ENCODE results near the gene IRF5.
"Not testable (repeated sequence)": the region's sequence is repeated elsewhere in the genome, so short reads cannot be mapped to it uniquely, and the experiment has no call there.

The IRF5 gene

DNA sequence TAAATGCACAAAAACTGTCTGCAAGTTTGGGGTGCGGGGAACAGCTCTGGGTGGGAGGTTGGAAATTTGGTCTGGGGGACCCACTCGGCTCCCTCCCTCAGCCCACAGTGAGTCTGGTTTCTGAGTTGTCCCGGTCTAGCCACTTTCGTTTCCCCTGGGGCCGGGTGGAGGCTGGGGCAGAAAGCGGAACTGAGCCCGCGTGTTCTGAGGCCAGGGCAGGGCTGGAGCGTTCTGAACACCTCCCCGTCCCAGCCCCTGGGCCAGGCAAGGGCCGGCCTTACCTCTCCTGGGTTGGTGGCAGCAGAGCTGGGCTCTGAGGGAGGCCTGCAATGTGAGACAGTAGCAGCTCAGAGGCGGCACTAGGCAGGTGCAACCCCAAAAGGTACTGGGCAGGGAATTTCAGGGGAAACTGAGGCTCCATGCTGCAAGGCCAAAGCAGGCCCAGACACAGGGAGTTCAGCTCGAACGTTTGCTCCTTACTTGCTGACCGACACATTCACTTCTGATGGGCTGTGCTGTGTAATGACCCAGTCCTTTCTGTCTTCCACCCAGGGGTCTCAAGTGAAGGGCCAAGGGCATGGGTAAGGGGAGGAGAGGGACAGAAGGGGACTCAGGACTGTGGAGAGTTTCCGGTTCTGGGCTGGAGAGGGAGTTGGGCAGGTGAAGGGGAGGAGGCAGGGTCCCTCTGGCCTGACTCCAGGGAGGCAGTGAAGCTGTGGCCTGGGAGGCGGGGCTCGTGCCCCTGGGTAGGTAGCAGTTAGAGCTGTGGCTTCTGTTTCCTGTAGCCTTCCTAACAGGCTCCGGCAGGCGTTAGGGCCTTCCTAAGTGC, 3.0 kb downstream of the IRF5 start:
- peak; percentile 21 for DNase-seq

DNA sequence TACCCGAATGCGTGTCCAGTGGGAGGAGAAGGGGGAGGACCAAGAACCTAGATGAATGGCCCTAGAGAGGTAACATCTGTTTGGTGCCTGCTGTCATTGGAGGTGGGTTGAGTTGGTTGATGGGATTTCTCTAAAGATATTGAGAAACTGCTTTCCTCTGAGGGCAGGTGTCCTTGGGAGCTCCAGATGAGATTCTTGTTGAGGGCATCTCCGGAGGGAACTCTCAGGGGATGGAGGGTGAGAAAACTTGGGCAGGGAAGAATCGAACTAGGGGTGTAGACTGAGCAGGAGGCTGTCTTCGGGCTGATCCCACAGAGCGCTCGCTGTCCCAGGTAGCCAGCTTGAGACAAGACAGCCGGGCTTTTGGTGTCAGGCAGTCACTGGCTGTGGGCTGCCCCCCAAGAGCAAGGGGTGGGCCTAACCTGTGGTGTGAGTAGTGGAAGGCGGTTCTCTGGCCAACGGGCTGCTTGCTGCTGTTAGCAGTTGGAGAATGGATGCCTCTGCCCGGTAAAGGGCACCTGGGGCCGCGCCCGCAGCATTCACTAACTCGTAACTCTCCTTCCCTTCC, 3.7 kb downstream of the IRF5 start:
- no peak for DNase-seq

DNA sequence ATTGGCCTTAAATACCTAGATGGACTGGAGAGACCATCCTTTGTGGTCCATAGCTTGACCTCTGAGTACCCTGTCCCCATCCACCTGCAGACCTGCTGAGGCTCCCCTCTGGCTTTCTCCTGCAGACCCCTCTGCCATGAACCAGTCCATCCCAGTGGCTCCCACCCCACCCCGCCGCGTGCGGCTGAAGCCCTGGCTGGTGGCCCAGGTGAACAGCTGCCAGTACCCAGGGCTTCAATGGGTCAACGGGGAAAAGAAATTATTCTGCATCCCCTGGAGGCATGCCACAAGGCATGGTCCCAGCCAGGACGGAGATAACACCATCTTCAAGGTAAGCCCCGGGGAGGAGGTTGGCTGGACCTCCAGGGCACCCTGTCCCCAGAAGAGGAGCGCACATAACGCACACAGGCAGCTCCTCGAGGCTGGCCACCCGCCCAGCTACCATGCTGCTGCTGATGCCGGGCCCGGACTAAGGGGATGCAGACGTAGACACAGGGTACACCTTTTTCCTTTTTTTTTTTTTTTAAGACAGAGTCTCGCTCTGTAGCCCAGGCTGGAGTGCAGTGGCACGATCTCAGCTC, 4.3 kb downstream of the IRF5 start:
- DNase-seq: no peak

DNA sequence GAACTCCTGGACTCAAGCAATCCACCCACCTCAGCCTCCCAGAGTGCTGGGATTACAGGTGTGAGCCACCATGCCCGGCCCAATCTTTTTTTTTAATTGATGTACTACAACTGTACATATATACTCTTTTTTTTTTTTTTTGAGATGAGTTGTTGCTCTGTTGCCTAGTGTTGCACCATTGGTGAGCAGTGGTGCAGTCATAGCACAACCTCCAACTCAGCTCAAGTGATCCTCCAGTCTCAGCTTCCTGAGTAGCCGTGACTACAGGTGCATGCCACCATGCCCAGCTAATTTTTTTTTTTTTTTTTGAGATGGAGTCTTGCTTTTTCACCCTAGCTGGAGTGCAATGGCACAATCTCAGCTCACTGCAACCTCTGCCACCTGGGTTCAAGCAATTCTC, 5.5 kb downstream of the IRF5 start:
- not testable (repeated sequence) for DNase-seq

DNA sequence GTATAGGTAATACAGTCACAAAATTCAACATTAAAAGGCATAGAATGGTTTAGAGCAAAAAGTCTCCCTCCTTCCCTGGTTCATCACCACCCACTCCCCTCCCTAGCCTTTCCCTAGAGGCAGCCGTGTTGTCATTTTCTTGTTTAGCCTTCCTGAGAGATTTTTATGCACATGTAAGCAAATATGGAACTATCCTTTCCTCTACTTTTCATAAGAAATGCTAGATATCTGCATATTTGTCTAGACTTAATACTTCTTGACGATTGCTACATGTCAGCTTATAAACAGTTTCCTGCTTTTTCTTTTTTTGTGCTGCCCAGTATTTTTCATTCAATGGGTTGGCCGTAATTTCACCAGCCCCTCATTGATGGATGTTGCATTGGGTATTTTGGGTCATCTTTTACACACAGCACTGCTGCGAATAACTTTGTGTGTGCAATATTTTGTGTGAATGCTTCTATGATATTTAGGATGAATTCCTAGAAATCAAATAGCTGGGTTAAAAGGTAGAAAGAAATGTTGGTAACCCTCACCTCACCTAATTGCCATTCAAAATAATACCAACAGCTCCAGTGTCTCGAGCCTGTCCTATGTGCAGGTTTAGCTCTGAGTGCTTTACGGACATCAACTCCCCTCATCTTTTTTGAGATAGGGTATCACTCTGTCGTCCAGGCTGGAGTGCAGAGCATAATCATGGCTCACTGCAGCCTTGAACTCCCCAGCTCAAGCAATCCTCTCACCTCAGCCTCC, 6.9 kb downstream of the IRF5 start:
- DNase-seq: no peak

DNA sequence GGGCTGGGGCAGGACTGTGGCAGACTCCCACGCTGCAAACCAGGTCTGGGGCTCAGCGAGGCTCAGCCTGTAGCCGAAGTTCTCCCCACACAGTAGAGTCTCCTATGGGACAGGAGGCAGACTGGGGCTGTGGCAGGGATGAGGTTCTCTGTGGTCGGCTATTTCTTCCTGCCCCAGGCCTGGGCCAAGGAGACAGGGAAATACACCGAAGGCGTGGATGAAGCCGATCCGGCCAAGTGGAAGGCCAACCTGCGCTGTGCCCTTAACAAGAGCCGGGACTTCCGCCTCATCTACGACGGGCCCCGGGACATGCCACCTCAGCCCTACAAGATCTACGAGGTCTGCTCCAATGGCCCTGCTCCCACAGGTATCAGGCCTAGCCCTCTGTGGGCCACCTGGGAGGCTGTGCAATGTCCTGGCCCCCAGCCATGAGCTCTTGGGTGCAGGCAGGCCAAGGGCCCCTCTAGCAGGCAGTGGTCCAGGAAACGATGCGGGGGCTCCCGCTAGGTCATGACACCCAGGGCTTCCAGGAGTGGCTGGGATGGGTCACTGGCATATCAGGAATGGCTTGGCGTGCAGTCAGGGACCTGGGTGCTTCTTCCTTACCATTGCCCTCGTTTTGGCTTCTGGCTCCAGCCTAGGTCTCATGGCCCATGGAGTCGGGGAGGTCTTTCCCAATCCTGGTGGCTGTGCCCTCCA, 8.1 kb downstream of the IRF5 start:
- DNase-seq: no peak

DNA sequence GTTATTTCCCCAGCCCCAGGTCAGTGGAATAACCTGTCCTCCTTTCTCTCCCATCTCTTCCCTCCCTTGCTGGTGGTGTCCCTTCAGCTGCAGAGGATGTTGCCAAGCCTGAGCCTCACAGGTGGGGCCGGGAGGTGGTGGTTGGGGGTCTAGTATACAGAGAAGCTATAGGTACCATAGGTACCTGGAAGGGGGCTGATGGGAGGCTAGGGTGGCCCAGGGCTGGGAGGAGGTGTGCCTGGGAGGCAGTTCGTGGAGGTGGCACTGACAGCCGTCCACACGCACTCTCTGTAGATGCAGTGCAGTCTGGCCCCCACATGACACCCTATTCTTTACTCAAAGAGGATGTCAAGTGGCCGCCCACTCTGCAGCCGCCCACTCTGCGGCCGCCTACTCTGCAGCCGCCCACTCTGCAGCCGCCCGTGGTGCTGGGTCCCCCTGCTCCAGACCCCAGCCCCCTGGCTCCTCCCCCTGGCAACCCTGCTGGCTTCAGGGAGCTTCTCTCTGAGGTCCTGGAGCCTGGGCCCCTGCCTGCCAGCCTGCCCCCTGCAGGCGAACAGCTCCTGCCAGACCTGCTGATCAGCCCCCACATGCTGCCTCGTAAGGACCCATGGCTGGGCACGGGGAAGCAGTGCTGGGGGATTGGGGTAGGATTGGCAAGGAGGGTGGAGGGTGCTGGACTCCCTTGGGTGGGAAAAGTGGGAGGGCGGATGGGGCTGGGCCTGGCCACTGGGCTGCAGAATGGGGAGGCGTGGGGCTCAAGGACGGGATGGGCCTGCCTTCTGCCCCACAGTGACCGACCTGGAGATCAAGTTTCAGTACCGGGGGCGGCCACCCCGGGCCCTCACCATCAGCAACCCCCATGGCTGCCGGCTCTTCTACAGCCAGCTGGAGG, 9.5 kb downstream of the IRF5 start:
- no peak for DNase-seq

DNA sequence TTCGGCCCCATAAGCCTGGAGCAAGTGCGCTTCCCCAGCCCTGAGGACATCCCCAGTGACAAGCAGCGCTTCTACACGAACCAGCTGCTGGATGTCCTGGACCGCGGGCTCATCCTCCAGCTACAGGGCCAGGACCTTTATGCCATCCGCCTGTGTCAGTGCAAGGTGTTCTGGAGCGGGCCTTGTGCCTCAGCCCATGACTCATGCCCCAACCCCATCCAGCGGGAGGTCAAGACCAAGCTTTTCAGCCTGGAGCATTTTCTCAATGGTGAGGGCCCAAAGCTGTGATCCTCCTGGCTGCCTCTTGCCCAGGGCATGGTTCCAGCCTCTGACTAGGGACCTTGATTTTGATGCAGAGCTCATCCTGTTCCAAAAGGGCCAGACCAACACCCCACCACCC, 10.1 kb downstream of the IRF5 start:
- DNase-seq: no peak

DNA sequence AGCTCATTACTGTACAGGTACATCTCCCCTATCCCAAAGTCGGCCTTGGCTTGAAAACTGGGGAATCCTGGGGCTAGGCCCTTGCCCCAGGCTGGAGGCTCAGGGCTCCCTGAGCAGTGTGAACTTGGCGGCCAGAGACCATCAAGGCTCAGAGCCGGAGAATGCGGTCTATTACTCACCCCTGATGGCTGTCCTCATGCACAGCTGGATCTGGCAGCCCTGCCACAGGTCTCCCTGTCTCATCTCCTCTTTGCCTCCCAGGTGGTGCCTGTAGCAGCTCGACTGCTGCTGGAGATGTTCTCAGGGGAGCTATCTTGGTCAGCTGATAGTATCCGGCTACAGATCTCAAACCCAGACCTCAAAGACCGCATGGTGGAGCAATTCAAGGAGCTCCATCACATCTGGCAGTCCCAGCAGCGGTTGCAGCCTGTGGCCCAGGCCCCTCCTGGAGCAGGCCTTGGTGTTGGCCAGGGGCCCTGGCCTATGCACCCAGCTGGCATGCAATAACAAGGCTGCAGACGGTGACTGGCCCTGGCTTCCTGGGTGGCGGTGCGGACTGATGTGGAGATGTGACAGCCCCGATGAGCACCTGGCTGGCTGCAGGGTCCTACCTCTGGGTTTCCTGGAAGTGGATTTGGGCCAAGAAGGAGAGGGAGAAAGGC, 10.7 kb downstream of the IRF5 start:
- DNase-seq: no peak

DNA sequence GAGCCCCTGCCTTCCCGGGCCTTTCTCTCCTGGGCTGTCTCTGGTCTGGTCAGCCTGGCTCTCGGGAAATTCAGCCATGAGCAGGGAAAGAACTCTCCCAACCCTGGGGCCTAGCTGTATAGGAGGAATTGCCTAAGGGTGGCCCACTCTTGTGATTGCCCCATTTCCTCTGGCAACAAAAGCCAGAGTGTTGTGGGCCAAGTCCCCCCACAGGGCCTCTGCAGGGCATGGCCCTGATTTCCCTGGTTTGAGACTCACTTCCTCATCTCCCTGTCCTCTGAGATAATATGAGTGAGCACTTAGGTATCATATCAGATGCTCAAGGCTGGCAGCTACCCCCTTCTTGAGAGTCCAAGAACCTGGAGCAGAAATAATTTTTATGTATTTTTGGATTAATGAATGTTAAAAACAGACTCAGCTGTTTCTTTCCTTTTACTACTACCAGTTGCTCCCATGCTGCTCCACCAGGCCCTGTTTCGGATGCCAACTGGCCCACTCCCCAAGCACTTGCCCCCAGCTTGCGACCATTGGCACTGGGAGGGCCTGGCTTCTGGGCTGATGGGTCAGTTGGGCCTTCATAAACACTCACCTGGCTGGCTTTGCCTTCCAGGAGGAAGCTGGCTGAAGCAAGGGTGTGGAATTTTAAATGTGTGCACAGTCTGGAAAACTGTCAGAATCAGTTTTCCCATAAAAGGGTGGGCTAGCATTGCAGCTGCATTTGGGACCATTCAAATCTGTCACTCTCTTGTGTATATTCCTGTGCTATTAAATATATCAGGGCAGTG, 11.4 kb downstream of the IRF5 start:
- DNase-seq: no peak

DNA sequence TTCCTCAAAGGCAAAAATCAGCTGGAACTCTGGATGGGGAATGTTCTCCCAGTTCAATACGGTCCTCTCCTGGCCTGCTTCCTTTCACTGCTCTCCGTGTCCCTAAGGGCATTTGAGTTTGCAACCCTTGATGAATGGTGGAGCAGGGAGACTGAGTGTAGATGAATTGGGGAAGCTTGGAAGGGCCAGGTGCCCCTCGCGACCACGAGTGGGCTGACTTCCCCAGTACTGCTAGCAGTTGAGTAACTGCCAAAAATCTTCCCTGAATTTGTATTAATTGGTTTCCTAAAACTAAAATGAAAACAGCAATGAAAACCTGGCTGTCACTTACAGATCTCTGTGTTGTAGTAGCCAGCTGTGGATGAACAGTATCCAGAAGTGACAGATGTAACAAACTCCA, 13.6 kb downstream of the IRF5 start:
- no peak for DNase-seq

DNA sequence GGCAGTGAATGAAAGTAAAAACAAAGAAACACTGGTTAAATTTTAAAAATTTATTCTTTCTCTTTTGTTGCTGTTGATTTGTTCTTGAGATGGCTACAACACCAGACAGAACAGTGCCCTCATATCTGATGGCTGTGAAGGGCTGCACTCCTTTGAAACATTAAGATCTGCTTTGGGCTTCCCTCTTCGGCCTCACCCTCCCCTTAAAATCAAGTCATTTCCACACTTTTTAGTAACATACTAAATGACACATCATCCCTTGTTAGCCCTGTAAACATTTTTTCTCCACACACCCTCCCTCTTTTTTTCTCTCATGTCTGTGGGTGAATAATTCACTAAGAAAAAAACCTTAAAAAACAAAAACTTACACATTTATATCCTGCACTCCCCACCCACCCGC, 16.4 kb downstream of the IRF5 start:
- no peak for DNase-seq

DNA sequence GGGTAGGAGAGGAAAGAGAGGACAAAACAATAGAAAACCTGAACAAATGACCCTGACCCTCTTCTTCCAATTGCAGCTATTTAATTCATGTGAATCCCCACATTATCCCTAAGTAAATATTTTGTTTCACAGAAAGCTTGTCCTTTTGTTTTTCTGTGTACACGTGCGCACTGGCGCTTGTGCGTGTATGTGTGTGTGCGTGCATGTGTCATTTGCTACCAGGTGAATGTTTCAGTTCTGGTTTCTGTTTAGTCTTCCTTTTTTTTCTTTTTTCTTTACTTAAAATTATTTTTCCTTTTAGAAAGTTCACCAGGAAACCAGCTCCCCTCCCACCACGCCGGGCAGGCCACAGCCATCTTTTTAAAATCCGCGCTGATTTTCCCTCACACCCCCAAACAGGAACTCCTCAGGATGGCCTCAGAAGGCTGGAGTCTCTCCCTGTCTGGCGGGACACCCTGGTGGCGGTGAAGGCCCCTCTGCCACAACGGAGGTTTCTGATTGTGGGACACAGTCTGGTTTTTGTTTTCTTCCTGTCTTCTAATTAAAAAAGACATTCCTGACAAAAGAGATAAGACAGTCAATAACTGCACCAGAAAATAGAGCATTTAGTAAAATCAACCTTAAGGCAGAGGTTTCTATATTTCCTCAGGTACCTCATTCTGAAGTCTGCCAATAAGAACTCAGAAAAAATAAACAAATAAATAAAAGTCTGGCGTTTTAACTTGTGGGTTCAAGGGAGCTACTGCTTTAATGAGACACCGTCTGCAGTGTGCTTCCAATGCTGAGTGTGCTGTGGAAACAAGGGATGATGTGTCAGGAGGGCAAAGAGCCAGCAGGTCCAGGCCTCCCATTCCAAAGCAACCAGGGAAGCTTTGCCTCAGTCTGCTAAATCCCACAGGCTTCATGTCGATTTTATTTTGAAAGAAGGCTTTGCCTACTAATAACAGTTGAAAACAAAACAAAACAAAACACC, 17.4 kb downstream of the IRF5 start:
- no peak for DNase-seq

DNA sequence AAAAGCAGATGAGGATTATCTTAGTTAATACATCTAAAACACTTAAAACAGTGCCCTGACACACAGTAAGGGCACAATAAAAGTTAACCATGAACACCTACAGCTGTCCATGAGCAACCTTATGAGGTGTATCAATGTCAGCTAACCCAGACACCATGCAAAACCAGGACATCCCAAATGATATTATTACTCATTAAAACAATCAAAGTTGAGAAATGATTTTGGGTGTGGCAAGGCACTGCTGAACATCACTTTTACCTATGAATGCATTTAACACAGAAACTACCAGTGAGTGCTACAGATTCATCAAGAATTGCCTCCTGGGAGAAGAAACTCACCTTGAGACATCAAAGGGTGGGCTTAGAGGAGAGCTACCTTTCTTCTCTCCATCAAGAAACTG, 18.3 kb downstream of the IRF5 start:
- no peak for DNase-seq

DNA sequence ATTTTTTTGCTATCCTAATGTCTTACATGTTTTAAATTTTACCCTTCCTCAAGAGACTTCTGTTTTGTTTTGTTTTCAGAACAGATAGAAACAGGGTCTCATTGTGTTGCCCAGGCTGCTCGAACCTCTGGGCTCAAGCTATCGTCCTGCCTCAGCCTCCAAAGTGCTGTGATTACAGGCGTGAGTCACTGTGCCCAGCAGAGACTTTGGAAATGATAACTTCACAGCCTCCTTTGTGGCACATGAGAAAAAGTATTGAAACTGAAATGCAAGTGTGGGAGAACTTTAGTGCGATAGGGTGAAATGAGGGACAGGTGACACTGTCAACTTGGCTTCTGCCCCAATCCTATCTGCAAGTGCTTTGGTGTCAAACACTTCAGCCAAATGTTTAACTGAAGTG, 21.6 kb downstream of the IRF5 start:
- DNase-seq: no peak

DNA sequence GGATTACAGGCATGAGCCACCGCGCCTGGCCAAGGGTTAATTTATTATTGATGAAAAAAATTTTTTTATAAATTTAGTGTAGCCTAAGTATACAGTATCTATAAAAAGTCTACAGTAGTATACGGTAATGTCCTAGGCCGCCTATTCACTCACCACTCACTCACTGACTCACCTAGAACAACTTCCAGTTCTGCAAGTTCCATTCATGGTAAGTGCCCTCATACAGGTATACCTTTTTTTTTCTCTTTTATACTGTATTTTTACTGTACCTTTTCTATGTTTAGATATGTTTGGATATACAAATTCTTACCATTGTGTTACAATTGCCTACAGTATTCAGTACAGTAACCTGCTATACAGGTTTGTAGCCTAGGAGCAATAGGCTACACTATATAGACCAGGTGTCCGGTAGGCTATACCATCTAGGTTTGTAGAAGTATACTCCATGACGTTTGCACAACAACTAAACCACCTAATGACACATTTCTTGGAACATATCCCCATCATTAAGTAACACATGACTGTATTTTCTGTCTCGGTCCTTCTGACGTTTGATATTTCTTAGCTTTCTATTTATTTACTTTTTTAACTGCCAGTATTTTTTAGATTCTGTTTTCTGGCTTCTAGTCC, 23.4 kb downstream of the IRF5 start:
- DNase-seq: no peak

DNA sequence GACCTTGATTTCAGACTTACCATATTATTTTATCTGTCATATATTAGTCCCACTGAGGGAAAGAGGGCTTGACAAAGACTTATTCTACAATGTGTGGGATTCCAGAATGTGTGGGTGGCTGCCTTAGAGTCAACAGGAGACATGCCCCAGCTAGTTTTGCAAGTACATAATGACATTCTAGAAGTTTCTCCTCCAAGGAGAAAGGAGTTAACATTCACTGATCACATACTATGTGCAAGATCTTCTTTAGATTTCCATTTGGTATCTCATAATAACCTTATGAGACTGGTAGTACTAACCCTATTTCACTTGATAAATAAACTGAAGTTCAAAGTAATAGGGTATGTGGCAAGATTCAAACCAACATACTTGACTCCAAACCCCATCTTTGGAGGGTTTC, 25.2 kb downstream of the IRF5 start:
- DNase-seq: no peak

DNA sequence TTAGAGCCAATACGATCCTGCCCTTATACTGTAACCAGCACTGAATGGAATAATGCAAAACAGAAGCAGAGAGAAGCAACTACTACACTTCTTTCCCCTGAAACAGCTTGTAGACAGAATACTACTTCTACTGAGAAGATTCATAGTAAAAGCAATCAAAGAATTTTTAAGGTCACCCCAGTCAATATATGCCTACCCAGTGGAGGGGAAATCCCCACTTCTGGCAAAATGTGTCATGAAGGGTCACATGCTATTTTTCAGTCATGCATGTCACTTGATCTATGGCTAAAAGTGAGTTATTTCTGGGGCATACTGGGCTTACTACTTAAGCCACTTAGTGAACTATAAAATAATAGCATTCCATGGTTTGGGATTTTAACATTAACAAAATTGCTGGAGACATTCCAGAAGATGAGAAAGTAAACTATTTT, 25.6 kb downstream of the IRF5 start:
- no peak for DNase-seq

DNA sequence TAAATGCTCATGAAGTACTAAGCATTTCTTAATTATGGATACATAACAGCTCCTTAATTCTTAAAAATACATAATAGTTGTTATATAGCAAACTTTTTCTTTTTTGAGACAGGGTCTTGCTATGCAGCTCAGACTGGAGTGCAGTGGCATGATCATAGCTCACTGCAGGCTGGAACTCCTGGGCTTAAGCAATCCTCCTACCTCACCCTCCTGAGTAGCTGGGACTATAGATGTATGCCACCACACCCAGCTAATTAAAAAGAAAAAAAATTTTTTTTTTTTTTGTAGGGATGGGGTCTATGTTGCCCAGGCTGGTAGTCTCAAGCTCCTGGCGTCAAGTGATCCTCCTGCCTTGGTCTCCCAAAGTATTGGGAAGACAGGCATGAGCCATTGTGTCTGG, 30.9 kb downstream of the IRF5 start:
- DNase-seq: no peak
